Measurements from ENCODE around the gene NR2C2.

NR2C2 gene

DNA sequence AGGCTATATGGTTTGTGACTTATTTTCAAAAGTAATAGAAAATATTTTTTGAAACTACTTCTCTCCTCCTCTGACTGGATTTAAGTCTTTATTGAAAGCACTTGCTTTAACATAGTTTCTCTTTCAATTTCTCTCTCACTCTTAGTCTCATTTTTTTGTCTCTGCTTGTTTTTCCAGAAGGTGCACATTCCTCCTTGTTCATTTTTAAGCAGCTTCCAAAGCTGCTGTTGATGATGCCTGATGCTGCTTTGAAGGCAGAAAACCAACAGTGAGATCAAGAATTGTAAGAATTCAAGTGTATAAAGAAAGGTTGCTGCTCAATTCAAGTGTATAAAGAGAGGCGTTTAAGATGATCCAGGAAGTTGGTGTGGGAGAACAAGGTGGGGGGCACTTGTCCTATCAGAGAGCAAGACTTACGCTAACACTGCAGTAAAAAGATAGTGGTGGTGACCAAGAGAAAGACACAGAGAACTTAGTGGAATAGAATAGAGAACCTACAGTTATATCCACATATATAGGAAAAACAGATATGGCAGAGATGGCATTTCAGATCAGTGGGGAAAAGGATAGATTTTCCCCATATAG is 12.1 kb downstream of the NR2C2 start:
- H3K4me3 ChIP-seq (ENCODE audit: low read depth, low read length): no peak overlapping the region

DNA sequence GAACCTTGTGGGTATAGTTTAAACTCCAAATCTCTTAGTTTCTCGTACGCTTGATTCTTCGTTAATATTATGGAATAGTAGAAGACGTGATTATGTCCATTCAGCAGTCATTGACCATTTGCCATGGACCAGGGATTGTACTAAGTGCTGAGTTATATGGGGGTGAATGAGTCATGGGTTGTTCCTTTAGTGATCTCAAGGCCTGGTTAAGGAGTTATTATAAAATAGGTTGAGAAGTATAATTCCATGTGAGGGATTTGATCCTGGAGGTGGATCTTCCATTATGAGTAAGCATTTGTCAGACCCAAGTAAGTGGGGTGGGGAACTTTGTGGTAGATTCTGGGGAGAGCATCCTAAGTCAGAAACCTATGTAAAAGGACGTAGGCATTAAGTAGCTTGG is 15.4 kb downstream of the NR2C2 start:
- H3K4me3 ChIP-seq (ENCODE audit: low read depth, low read length): no peak overlapping the region
- TF ChIP-seq CTCF (IDR thresholded peaks at IDR 0.05; ENCODE audit: low read depth, low read length): no peak
- TF ChIP-seq MAX (IDR thresholded peaks at IDR 0.05; ENCODE audit: low read depth, low read length): no peak
- no peak for TF ChIP-seq POLR2A (IDR thresholded peaks at IDR 0.05; ENCODE audit: extremely low read depth, insufficient read length)
- no peak for TF ChIP-seq MYC (IDR thresholded peaks at IDR 0.05; ENCODE audit: low read depth, low read length)
- no peak for DNase-seq (ENCODE audit: low read depth)

More for the DNA sequence above, 12.1 kb downstream of the NR2C2 start:
- no peak for DNase-seq (ENCODE audit: low read depth)
- TF ChIP-seq MAX (IDR thresholded peaks at IDR 0.05; ENCODE audit: low read depth, low read length): no peak
- TF ChIP-seq MYC (IDR thresholded peaks at IDR 0.05; ENCODE audit: low read depth, low read length): no peak
- no peak for TF ChIP-seq POLR2A (IDR thresholded peaks at IDR 0.05; ENCODE audit: extremely low read depth, insufficient read length)
- no peak for TF ChIP-seq CTCF (IDR thresholded peaks at IDR 0.05; ENCODE audit: low read depth, low read length)

GRCh38 chr3:14967285-14967684 is 19.9 kb downstream of the NR2C2 start:
- no peak for DNase-seq (ENCODE audit: low read depth)
- TF ChIP-seq CTCF (IDR thresholded peaks at IDR 0.05; ENCODE audit: low read depth, low read length) (no peak), MYC (IDR thresholded peaks at IDR 0.05; ENCODE audit: low read depth, low read length) (no peak), POLR2A (IDR thresholded peaks at IDR 0.05; ENCODE audit: extremely low read depth, insufficient read length) (no peak), MAX (IDR thresholded peaks at IDR 0.05; ENCODE audit: low read depth, low read length) (no peak)
- H3K4me3 ChIP-seq (ENCODE audit: low read depth, low read length): no peak overlapping the region

DNA sequence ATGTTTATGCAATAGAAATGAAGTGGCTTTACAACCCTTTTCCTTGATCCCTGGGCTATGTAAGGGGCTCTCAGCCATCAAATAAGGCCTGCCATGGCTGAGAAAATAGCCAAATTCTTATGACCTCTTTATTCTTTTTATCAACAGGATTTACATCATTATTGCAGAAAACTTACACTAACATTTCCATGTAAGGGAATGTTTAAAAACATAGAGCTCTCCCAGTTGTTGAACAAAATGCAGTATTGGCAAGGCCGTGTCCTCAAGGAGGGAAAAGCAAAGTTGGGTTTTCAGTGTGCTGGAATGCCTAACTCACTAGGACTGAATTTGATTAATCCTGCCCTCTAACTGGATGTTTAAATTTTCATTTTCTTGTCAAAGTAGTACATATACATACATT is 22.3 kb downstream of the NR2C2 start:
- no peak for DNase-seq (ENCODE audit: low read depth)
- H3K4me3 ChIP-seq (ENCODE audit: low read depth, low read length): no peak overlapping the region
- TF ChIP-seq MAX (IDR thresholded peaks at IDR 0.05; ENCODE audit: low read depth, low read length) (no peak), MYC (IDR thresholded peaks at IDR 0.05; ENCODE audit: low read depth, low read length) (no peak), POLR2A (IDR thresholded peaks at IDR 0.05; ENCODE audit: extremely low read depth, insufficient read length) (no peak), CTCF (IDR thresholded peaks at IDR 0.05; ENCODE audit: low read depth, low read length) (no peak)

GRCh38 chr3:14976317-14976716 is 28.9 kb downstream of the NR2C2 start:
- DNase-seq (ENCODE audit: low read depth): no peak
- TF ChIP-seq MYC (IDR thresholded peaks at IDR 0.05; ENCODE audit: low read depth, low read length) (no peak), MAX (IDR thresholded peaks at IDR 0.05; ENCODE audit: low read depth, low read length) (no peak), POLR2A (IDR thresholded peaks at IDR 0.05; ENCODE audit: extremely low read depth, insufficient read length) (no peak), CTCF (IDR thresholded peaks at IDR 0.05; ENCODE audit: low read depth, low read length) (no peak)
- no peak overlapping the region for H3K4me3 ChIP-seq (ENCODE audit: low read depth, low read length)

All from NB4 (cell line).